Measurements from ENCODE around the gene ETS1. TPM values are rescaled to one million over a fixed set of nuclear protein-coding genes. Genes with fewer than 3 reads are reported as not detected.

Gene ETS1
- total RNA-seq, 6 experiments from 2014 or later: 55.2 to 78.6 (median 73.2) TPM

GRCh38 chr11:128420265-128420664 is 167.1 kb downstream of the ETS1 start:
- Mint-ChIP-seq H3K9me3 (no peaks in the 10 kb centered on the region), H3K27me3 (ENCODE audit: insufficient read depth) (no peaks in the 10 kb centered on the region; the same call in 1 of the 2 replicates), H3K4me1 (ENCODE audit: low read depth) (peaks cover 68% of the 10 kb centered on the region)

GRCh38 chr11:128419012-128419767 is 168.2 kb downstream of the ETS1 start:
- TF ChIP-seq, protein P1, sequence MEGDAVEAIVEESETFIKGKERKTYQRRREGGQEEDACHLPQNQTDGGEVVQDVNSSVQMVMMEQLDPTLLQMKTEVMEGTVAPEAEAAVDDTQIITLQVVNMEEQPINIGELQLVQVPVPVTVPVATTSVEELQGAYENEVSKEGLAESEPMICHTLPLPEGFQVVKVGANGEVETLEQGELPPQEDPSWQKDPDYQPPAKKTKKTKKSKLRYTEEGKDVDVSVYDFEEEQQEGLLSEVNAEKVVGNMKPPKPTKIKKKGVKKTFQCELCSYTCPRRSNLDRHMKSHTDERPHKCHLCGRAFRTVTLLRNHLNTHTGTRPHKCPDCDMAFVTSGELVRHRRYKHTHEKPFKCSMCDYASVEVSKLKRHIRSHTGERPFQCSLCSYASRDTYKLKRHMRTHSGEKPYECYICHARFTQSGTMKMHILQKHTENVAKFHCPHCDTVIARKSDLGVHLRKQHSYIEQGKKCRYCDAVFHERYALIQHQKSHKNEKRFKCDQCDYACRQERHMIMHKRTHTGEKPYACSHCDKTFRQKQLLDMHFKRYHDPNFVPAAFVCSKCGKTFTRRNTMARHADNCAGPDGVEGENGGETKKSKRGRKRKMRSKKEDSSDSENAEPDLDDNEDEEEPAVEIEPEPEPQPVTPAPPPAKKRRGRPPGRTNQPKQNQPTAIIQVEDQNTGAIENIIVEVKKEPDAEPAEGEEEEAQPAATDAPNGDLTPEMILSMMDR (IDR thresholded peaks at IDR 0.05): no peak
- no peak overlapping the region for H3K4me3 Mint-ChIP-seq
- no peaks in the 10 kb centered on the region; the same call in 1 of the 2 replicates for H3K27me3 Mint-ChIP-seq (ENCODE audit: insufficient read depth)
- H3K36me3 Mint-ChIP-seq (ENCODE audit: low read depth): no peaks in the 10 kb centered on the region
- DNase-seq: no peak
- H3K9me3 Mint-ChIP-seq: no peaks in the 10 kb centered on the region
- peaks cover 70% of the 10 kb centered on the region for H3K4me1 Mint-ChIP-seq (ENCODE audit: low read depth)
- no peak overlapping the region for H3K27ac Mint-ChIP-seq

More at GRCh38 chr11:128420265-128420664, 167.1 kb downstream of the ETS1 start:
- no peak overlapping the region for H3K4me3 Mint-ChIP-seq
- TF ChIP-seq, protein P1 (IDR thresholded peaks at IDR 0.05): no peak
- H3K27ac Mint-ChIP-seq: no peak overlapping the region
- no peaks in the 10 kb centered on the region for H3K36me3 Mint-ChIP-seq (ENCODE audit: low read depth)
- DNase-seq: no peak

DNA sequence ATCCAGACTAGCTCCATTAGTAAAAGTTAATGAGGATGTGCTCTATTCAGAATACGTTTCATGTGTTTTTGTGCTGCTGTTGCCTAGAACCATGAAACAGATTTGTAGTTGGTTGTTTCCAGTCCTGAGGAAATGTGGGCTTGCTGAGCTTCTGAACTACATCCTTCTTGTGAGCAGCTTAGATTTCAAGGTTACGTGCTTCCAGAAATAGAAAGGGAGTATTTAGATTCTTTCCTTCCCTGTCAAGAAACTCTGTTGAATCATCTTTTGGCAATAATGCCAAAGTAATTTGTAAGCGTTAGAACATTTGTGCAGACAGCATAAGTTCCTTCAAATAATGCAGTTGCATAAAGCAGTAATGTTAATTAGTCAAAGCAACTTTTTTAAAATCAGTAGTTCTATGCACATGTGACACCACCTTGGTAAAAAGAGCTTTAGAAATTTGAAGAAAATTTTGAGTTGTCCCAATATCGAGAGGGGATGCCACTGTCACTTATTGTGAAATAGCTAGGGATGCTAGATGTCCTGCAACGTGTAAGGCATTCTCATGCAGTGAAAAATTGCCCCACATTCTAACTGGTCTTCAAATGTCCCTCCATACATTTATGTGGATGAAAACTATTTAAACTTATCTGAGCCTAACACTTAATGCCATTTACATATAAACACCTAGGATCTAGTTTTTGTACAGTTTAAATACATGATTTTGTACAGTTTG is 169.6 kb downstream of the ETS1 start:
- Mint-ChIP-seq H3K4me1 (ENCODE audit: low read depth) (peaks cover 79% of the 10 kb centered on the region), H3K36me3 (ENCODE audit: low read depth) (no peaks in the 10 kb centered on the region), H3K27me3 (ENCODE audit: insufficient read depth) (no peaks in the 10 kb centered on the region), H3K9me3 (no peaks in the 10 kb centered on the region), H3K27ac (peak overlapping the region; percentile 83), H3K4me3 (peak overlapping the region; percentile 54)
- TF ChIP-seq, protein P1 (IDR thresholded peaks at IDR 0.05): no peak
- peak; percentile 89 for DNase-seq

DNA sequence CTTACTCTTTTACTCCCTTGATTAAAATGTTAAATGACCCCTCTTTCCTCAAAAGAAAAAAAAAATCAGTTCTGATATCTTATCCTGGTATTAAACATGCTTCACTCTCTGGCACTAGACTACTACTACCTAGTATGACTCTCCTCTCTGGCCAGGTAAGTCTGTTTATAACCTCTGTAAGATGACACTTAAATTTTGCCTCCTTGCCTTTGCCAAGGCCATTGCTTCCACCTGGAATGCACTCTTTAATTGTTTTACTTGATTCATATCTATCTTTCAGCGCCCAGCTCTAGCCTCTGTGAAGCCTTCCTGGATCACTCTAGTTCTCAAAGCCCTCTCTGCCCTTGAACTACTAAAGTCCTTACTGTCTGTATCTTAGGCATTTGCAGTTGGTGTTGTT is 170.4 kb downstream of the ETS1 start:
- Mint-ChIP-seq H3K27me3 (ENCODE audit: insufficient read depth) (no peaks in the 10 kb centered on the region), H3K27ac (peak overlapping the region; percentile 83), H3K36me3 (ENCODE audit: low read depth) (no peaks in the 10 kb centered on the region), H3K4me3 (peak overlapping the region; percentile 27), H3K4me1 (ENCODE audit: low read depth) (peaks cover 74% of the 10 kb centered on the region), H3K9me3 (no peaks in the 10 kb centered on the region)
- no peak for DNase-seq
- TF ChIP-seq, protein P1 (IDR thresholded peaks at IDR 0.05): no peak

DNA sequence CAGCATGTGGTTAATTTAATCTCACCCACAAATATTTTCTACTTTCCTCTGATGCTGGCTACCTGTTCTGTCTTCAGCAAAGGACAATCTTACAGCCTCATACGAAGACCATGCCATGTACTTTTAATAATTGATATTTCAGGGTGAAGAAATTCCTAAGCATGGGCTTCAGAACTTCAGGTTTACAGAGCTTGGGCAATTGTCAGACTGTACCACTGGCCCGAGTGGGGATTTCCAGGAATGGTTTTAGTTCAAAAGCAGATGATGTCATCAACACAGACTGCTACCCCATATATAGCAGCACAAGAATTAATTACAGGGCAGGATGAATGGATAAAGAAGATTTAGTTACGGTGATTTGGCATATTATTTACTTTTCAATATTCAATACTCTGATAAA is 171.8 kb downstream of the ETS1 start:
- Mint-ChIP-seq H3K4me3 (no peak overlapping the region), H3K36me3 (ENCODE audit: low read depth) (no peaks in the 10 kb centered on the region), H3K4me1 (ENCODE audit: low read depth) (peaks cover 62% of the 10 kb centered on the region), H3K27ac (no peak overlapping the region), H3K9me3 (no peaks in the 10 kb centered on the region), H3K27me3 (ENCODE audit: insufficient read depth) (no peaks in the 10 kb centered on the region)
- DNase-seq: no peak
- TF ChIP-seq, protein P1 (IDR thresholded peaks at IDR 0.05): no peak
